Dermis lymphatic vessel endothelial cell (primary cell): ENCODE data around the gene GANC. TPM values are rescaled to one million over a fixed set of nuclear protein-coding genes. Genes with fewer than 3 reads are reported as not detected.

Source experiments
- total RNA-seq: library from RNA; depleted of rRNA; stranded (reverse); fragments of >200 nt; gene quantifications from 2 replicates; pipeline ENCODE4 v1.2.1, GENCODE V29; 2014

The GANC gene, protein sequence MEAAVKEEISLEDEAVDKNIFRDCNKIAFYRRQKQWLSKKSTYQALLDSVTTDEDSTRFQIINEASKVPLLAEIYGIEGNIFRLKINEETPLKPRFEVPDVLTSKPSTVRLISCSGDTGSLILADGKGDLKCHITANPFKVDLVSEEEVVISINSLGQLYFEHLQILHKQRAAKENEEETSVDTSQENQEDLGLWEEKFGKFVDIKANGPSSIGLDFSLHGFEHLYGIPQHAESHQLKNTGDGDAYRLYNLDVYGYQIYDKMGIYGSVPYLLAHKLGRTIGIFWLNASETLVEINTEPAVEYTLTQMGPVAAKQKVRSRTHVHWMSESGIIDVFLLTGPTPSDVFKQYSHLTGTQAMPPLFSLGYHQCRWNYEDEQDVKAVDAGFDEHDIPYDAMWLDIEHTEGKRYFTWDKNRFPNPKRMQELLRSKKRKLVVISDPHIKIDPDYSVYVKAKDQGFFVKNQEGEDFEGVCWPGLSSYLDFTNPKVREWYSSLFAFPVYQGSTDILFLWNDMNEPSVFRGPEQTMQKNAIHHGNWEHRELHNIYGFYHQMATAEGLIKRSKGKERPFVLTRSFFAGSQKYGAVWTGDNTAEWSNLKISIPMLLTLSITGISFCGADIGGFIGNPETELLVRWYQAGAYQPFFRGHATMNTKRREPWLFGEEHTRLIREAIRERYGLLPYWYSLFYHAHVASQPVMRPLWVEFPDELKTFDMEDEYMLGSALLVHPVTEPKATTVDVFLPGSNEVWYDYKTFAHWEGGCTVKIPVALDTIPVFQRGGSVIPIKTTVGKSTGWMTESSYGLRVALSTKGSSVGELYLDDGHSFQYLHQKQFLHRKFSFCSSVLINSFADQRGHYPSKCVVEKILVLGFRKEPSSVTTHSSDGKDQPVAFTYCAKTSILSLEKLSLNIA (N-terminal part only)
- total RNA-seq: 14.0 and 14.4 TPM in 2 replicates

DNA sequence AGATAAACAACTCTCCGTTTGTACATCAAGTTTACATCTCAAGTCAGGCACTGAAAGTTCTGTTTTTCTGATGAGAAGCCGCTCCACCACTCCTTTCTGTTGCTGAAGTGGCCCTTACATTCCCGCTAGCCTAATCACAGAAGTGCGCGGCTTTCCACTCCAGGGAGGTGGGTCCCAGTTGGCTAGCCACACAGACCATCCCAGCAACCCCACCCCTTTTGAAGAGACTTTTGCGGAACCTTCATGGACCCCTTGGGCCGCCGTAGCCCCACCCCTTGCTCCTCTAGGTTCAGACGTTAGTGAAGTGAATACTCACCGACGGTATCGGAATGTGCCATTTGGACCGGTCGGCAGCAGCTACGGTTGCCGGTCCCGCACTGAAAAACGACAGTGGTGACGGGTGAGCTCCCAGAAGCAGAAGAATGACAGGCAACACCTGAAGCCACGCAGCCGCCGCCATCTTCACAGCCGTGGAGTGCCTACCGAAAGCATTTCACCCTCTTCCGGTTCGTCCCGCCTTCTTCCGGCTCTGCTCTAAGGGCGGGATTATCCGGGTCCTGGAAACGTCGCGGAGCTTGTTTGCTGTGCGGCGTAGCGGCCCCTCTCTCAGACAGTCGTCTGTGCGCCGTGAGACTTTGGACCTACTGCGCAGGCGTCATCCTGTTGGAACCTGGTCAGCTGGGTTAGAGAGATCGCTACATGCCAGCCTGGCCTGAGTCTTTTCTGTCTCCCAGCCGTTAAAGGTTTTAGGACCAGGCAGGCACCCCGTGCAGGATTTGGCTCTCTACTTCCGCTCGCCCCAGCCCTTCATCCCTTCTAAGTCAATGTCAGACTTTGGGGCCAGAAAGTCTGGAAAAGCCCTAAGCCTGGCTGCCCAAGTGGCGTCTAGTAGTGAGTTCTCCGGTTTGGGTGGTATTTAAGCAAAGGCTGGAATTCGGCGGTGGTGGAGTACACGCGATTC lies at the start of gene GANC, which contains the start of gene TMEM87A:
Gene GANC, plus strand, starts transcription at position 263 of the 961 bp plus-strand sequence. CDS start 1,281 bp downstream, outside the sequence.
Gene TMEM87A, minus strand, starts transcription at position 495 of the 961 bp plus-strand sequence. Its CDS starts 35 bp downstream, at position 460.

DNA sequence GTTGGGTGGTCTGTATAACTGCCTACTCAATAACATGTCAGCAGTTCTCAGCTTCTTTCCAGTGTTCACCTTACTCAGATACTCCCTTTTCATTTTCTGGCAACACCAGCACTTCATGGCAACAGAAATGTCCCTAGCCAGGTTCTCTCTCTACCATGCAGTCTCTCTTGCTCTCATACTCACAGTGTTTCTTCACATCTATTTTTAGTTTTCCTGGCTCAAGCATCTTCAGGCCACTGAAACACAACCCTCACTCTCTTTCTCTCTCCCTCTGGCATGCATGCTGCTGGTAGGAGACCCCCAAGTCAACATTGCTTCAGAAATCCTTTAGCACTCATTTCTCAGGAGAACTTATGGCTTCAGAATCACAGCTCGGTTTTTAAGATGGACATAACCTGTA lies 86.2 kb downstream of the GANC start, which contains the start of gene CAPN3:
Gene CAPN3, plus strand, starts transcription at position 253 of the 400 bp plus-strand sequence. CDS start 305 bp downstream, outside the sequence.

Other genes with a start within 250 kb of the GANC start
- not detected in 2 replicates for gene PLA2G4D, start 178.6 kb upstream of the GANC start, total RNA-seq
- not detected in 2 replicates for gene PLA2G4F, start 116.6 kb upstream of the GANC start, total RNA-seq
- gene VPS39, start 64.9 kb upstream of the GANC start, total RNA-seq: 30.8 and 40.0 TPM in 2 replicates
- 61.5 and 64.3 TPM in 2 replicates for gene TMEM87A, start 232 bp downstream of the GANC start, total RNA-seq
- 0.65 and 0.69 TPM in 2 replicates for gene CAPN3, start 86.3 kb downstream of the GANC start, total RNA-seq
- gene ZNF106, start 217.9 kb downstream of the GANC start, total RNA-seq: 30.0 and 37.9 TPM in 2 replicates
- gene SNAP23, start 222.4 kb downstream of the GANC start, total RNA-seq: 186 and 197 TPM in 2 replicates